GM23338 (cell line): Measurements from ENCODE around the gene B3GALT4. TPM values are rescaled to one million over a fixed set of nuclear protein-coding genes. Genes with fewer than 3 reads are reported as not detected.

Experiments used
- ATAC-seq: fragments of 200-7000 bp; cut with Tn5 transposase; 3 replicates; pipeline ENCODE4 v1.9.1; 2020
- DNase-seq: peaks from one replicate; pipeline ENCODE4 v3.0.0-alpha.2; 2015; ENCODE audit warnings: low spot score
- H2AFZ ChIP-seq: fragments of 200-600 bp; sonication (generic); 2 replicates; pipeline ENCODE4 v1.8.0; 2016; ENCODE audit warnings: antibody characterized with exemption, mild to moderate bottlenecking, moderate library complexity
- H3F3A ChIP-seq: fragments of 200-600 bp; sonication (generic); replicated peaks from 2 replicates; pipeline ENCODE4 v1.8.0; 2017; ENCODE audit warnings: antibody characterized with exemption, mixed run types, low read depth
- H3K27ac ChIP-seq: fragments of 200-600 bp; sonication (generic); 2 replicates; pipeline ENCODE4 v1.6.1; 2016; ENCODE audit warnings: low read depth
- H3K27me3 ChIP-seq: fragments of 200-600 bp; sonication (generic); 2 replicates; pipeline ENCODE4 v1.8.0; 2016; ENCODE audit warnings: mild to moderate bottlenecking, mixed run types, moderate library complexity; ENCODE audit not compliant: insufficient read depth
- H3K36me3 ChIP-seq: fragments of 200-600 bp; sonication (generic); 2 replicates; pipeline ENCODE4 v1.8.0; 2016; ENCODE audit warnings: mild to moderate bottlenecking; ENCODE audit not compliant: insufficient read depth
- H3K4me1 ChIP-seq: fragments of 200-600 bp; sonication (generic); 2 replicates; pipeline ENCODE4 v1.8.0; 2016; ENCODE audit warnings: mild to moderate bottlenecking, moderate library complexity; ENCODE audit not compliant: insufficient read depth
- H3K4me2 ChIP-seq: fragments of 200-600 bp; sonication (generic); 2 replicates; pipeline ENCODE4 v1.7.1; 2017; ENCODE audit warnings: mixed run types
- H3K4me3 ChIP-seq: fragments of 200-600 bp; sonication (generic); 2 replicates; pipeline ENCODE4 v1.6.1; 2016; ENCODE audit warnings: mixed run types
- H3K79me2 ChIP-seq: fragments of 200-600 bp; sonication (generic); replicated peaks from 2 replicates; pipeline ENCODE4 v1.8.0; 2017; ENCODE audit warnings: mild to moderate bottlenecking; ENCODE audit not compliant: insufficient read depth
- H3K9me2 ChIP-seq: fragments of 200-600 bp; sonication (generic); 2 replicates; pipeline ENCODE4 v1.8.0; 2017; ENCODE audit not compliant: insufficient read depth
- H4K20me1 ChIP-seq: fragments of 200-600 bp; sonication (generic); replicated peaks from 2 replicates; pipeline ENCODE4 v1.8.0; 2017; ENCODE audit warnings: mild to moderate bottlenecking; ENCODE audit not compliant: insufficient read depth
- H3K27ac Mint-ChIP-seq: 2 replicates; pipeline ENCODE4 v1.8.0; 2020; ENCODE audit warnings: inconsistent platforms, mild to moderate bottlenecking, moderate library complexity, mixed read lengths
- H3K27me3 Mint-ChIP-seq: 3 replicates; pipeline ENCODE4 v1.8.0; 2022; ENCODE audit warnings: low read depth, mild to moderate bottlenecking, moderate library complexity, mixed read lengths, inconsistent platforms; ENCODE audit not compliant: insufficient read depth, poor library complexity
- H3K36me3 Mint-ChIP-seq: 3 replicates; pipeline ENCODE4 v1.8.0; 2021; ENCODE audit warnings: low read depth, mild to moderate bottlenecking, inconsistent platforms, moderate library complexity, mixed read lengths
- H3K4me1 Mint-ChIP-seq: 3 replicates; pipeline ENCODE4 v1.8.0; 2020; ENCODE audit warnings: mild to moderate bottlenecking, inconsistent platforms, mixed read lengths
- H3K4me3 Mint-ChIP-seq: 3 replicates; pipeline ENCODE4 v1.8.0; 2021; ENCODE audit warnings: moderate library complexity, mild to moderate bottlenecking, inconsistent platforms, mixed read lengths
- H3K9me3 Mint-ChIP-seq: 3 replicates; pipeline ENCODE4 v1.8.0; 2020; ENCODE audit warnings: moderate library complexity, mild to moderate bottlenecking, inconsistent platforms, mixed read lengths
- CREB1 ChIP-seq: fragments of 250-450 bp; sonication (Bioruptor Pico); IDR thresholded peaks from 2 replicates; pipeline ENCODE4 v1.5.0; 2020; ENCODE audit warnings: low read depth, mild to moderate bottlenecking, moderate library complexity
- ETS1 ChIP-seq: IDR thresholded peaks from 2 replicates; pipeline ENCODE4 v1.6.1; 2016; ENCODE audit warnings: antibody characterized with exemption
- NANOG ChIP-seq: IDR thresholded peaks from 2 replicates; pipeline ENCODE4 v1.6.1; 2016; ENCODE audit warnings: antibody characterized with exemption, borderline replicate concordance
- POLR2AphosphoS5 ChIP-seq: IDR thresholded peaks from 2 replicates; pipeline ENCODE4 v1.6.1; 2016; ENCODE audit warnings: antibody characterized with exemption, low read depth
- ZNF331 ChIP-seq: fragments of 250-450 bp; sonication (Bioruptor Pico); IDR thresholded peaks from 2 replicates; pipeline ENCODE4 v1.5.0; 2020; ENCODE audit warnings: low read depth, mild to moderate bottlenecking, moderate library complexity
- polyA plus RNA-seq: library from polyadenylated mRNA; unstranded; fragments of >200 nt; fragmentation: Nextera tagmentation; extraction: Ambion mirVana; gene quantifications from 2 replicates; pipeline ENCODE4 v1.2.1, GENCODE V29; 2016
- total RNA-seq: library from RNA; depleted of rRNA; stranded (reverse); fragments of >200 nt; shearing (Covaris generic); gene quantifications from 2 replicates; pipeline ENCODE4 v1.2.3, GENCODE V29; 2014
- TF ChIP-seq, protein P1 (sequence below), 2 experiments: fragments of 200-600 bp in 1 of 2; sonication (generic) in 1 of 2; conservative IDR thresholded peaks; 2 replicates each; pipeline versions ENCODE4 v1.5.1 to v1.6.1; 2016 to 2017; ENCODE audit warnings: antibody characterized with exemption in 2 of 2, low read depth in 2 of 2, mild to moderate bottlenecking in 2 of 2, moderate library complexity in 1 of 2

Gene B3GALT4
- total and polyA plus RNA-seq, 2 experiments from 2014 or later: 1.3 to 2.3 TPM

- Histone ChIP-seq H3K4me3 (no peak overlapping the region), H3K27ac (no peak overlapping the region), H3F3A (peaks cover 21% of the 10 kb centered on the region; the same call in 1 of the 2 replicates), H3K27me3 (no peaks in the 10 kb centered on the region), H3K4me2 (no peak overlapping the region), H2AFZ (no peak overlapping the region), H3K4me1 (no peaks in the 10 kb centered on the region), H3K79me2 (peaks cover 18% of the 10 kb centered on the region), H3K9me2 (no peaks in the 10 kb centered on the region), H4K20me1 (peaks cover 9% of the 10 kb centered on the region; the same call in 1 of the 2 replicates), H3K36me3 (no peaks in the 10 kb centered on the region)
- peak overlapping the region; percentile 97 for H3K4me3 Mint-ChIP-seq
- no peaks in the 10 kb centered on the region for H3K9me3 Mint-ChIP-seq
- DNase-seq: no peak
- H3K27ac Mint-ChIP-seq: no peak overlapping the region; the same call in 1 of the 2 replicates
- peaks cover 23% of the 10 kb centered on the region for H3K27me3 Mint-ChIP-seq
- ATAC-seq: no peak
- H3K36me3 Mint-ChIP-seq: peaks cover 36% of the 10 kb centered on the region
- TF ChIP-seq CREB1 (CRISPR knock-in tag): no peak
- TF ChIP-seq ZNF331 (CRISPR knock-in tag): no peak
- peaks cover 28% of the 10 kb centered on the region for H3K4me1 Mint-ChIP-seq
Measured at GRCh38 chr6:33295621-33296369, 18.9 kb downstream of the B3GALT4 start.

GRCh38 chr6:33296797-33297405 is 20.0 kb downstream of the B3GALT4 start:
- peaks cover 23% of the 10 kb centered on the region for H3K27me3 Mint-ChIP-seq
- H3K27ac ChIP-seq: peak overlapping the region; percentile 78
- H3F3A ChIP-seq: peaks cover 19% of the 10 kb centered on the region; the same call in 1 of the 2 replicates
- peak overlapping the region; percentile 100 for H3K4me3 ChIP-seq
- TF ChIP-seq POLR2AphosphoS5 (no peak), ETS1 (no peak), NANOG (no peak), ZNF331 (CRISPR knock-in tag) (no peak)
- peak overlapping the region; percentile 97 for H3K4me3 Mint-ChIP-seq
- H3K36me3 Mint-ChIP-seq: peaks cover 31% of the 10 kb centered on the region
- ATAC-seq: no peak
- H3K4me2 ChIP-seq: peak overlapping the region; percentile 99
- H2AFZ ChIP-seq: no peak overlapping the region
- peak overlapping the region; percentile 98; the same call in 1 of the 2 replicates for H3K27ac Mint-ChIP-seq
- H3K4me1 Mint-ChIP-seq: peaks cover 25% of the 10 kb centered on the region
- H4K20me1 ChIP-seq: peaks cover 13% of the 10 kb centered on the region; the same call in 1 of the 2 replicates
- no peak for DNase-seq
- no peaks in the 10 kb centered on the region for H3K27me3 ChIP-seq
- H3K79me2 ChIP-seq: peaks cover 23% of the 10 kb centered on the region
- no peaks in the 10 kb centered on the region for H3K36me3 ChIP-seq
- no peaks in the 10 kb centered on the region for H3K4me1 ChIP-seq
- H3K9me3 Mint-ChIP-seq: no peaks in the 10 kb centered on the region
- no peaks in the 10 kb centered on the region for H3K9me2 ChIP-seq

DNA sequence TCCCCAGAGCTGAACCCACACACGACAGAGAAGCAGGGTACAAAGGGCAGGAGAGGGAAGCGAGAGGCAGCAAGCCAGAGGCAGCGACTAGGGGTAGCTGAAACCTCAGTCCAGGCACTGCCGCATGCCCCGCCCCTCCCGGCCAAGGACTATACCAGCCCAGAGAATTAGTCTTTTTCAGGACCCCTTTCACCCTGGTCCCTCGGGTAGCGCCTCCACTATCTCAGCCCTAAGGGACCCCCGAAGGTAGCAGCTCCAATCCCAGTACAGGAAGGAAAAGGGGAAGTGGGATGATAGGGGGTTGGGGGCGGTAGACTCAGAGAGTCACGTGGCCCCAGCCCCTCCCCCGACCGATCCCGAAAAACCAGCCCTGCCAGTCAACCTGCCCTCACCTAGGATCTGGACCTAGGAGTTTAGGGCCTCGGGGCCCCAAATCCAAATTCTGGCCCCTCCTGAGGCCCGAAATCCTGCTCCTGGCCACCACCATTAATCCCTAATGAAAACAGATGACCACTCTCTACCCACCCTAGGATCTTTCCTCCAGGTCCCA is 20.6 kb downstream of the B3GALT4 start:
- no peaks in the 10 kb centered on the region for H3K9me3 Mint-ChIP-seq
- H3K27me3 Mint-ChIP-seq: peaks cover 23% of the 10 kb centered on the region
- peak; percentile 53 for ATAC-seq
- Histone ChIP-seq H3K79me2 (peaks cover 29% of the 10 kb centered on the region), H3K9me2 (no peaks in the 10 kb centered on the region), H3K4me3 (peak overlapping the region; percentile 100), H3F3A (peaks cover 19% of the 10 kb centered on the region; the same call in 1 of the 2 replicates), H3K4me2 (peak overlapping the region; percentile 99), H3K27ac (peak overlapping the region; percentile 78), H3K27me3 (no peaks in the 10 kb centered on the region), H3K36me3 (no peaks in the 10 kb centered on the region), H3K4me1 (no peaks in the 10 kb centered on the region), H4K20me1 (peaks cover 13% of the 10 kb centered on the region; the same call in 1 of the 2 replicates), H2AFZ (peak overlapping the region; percentile 93)
- peaks cover 25% of the 10 kb centered on the region for H3K36me3 Mint-ChIP-seq
- H3K4me1 Mint-ChIP-seq: peaks cover 25% of the 10 kb centered on the region
- peak overlapping the region; percentile 97 for H3K4me3 Mint-ChIP-seq
- peak overlapping the region; percentile 98 for H3K27ac Mint-ChIP-seq
- peak; percentile 61 for TF ChIP-seq POLR2AphosphoS5
- TF ChIP-seq, protein P1, sequence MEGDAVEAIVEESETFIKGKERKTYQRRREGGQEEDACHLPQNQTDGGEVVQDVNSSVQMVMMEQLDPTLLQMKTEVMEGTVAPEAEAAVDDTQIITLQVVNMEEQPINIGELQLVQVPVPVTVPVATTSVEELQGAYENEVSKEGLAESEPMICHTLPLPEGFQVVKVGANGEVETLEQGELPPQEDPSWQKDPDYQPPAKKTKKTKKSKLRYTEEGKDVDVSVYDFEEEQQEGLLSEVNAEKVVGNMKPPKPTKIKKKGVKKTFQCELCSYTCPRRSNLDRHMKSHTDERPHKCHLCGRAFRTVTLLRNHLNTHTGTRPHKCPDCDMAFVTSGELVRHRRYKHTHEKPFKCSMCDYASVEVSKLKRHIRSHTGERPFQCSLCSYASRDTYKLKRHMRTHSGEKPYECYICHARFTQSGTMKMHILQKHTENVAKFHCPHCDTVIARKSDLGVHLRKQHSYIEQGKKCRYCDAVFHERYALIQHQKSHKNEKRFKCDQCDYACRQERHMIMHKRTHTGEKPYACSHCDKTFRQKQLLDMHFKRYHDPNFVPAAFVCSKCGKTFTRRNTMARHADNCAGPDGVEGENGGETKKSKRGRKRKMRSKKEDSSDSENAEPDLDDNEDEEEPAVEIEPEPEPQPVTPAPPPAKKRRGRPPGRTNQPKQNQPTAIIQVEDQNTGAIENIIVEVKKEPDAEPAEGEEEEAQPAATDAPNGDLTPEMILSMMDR (conservative IDR thresholded peaks at IDR 0.05; ENCODE audit: low read depth in 2 of 2): no peak
- DNase-seq: peak; percentile 90
